ENCODE results near the gene GMDS.

GMDS gene

GRCh38 chr6:1586861-1587450, 658.4 kb downstream of the GMDS start:
- no peak for DNase-seq (ENCODE audit: low spot score)

- DNase-seq (ENCODE audit: low spot score), result no peak
These were observed 659.1 kb downstream of the GMDS start for GRCh38 chr6:1586256-1586655.

GRCh38 chr6:1585669-1586049, 659.7 kb downstream of the GMDS start:
- no peak for DNase-seq (ENCODE audit: low spot score)

GRCh38 chr6:1584996-1585668, 660.3 kb downstream of the GMDS start:
- DNase-seq (ENCODE audit: low spot score), result no peak

- DNase-seq (ENCODE audit: low spot score), result no peak
These were observed 661.3 kb downstream of the GMDS start for GRCh38 chr6:1584146-1584545.

GRCh38 chr6:1581120-1581991, 664.0 kb downstream of the GMDS start:
- DNase-seq (ENCODE audit: low spot score), result no peak

- no peak for DNase-seq (ENCODE audit: low spot score)
These were observed 664.8 kb downstream of the GMDS start for GRCh38 chr6:1580585-1580984.

GRCh38 chr6:1580109-1580508, 665.3 kb downstream of the GMDS start:
- DNase-seq (ENCODE audit: low spot score), result no peak

- DNase-seq (ENCODE audit: low spot score), result no peak
These were observed 666.3 kb downstream of the GMDS start for GRCh38 chr6:1579096-1579495.

GRCh38 chr6:1577896-1578745, 667.3 kb downstream of the GMDS start:
- DNase-seq (ENCODE audit: low spot score), result no peak

- DNase-seq (ENCODE audit: low spot score), result no peak
These were observed 668.2 kb downstream of the GMDS start for GRCh38 chr6:1577146-1577680.

- no peak for DNase-seq (ENCODE audit: low spot score)
These were observed 668.7 kb downstream of the GMDS start for GRCh38 chr6:1576711-1577110.

- no peak for DNase-seq (ENCODE audit: low spot score)
These were observed 669.2 kb downstream of the GMDS start for GRCh38 chr6:1576166-1576565.

GRCh38 chr6:1575210-1576041, 670.0 kb downstream of the GMDS start:
- no peak for DNase-seq (ENCODE audit: low spot score)

GRCh38 chr6:1574890-1575209, 670.6 kb downstream of the GMDS start:
- no peak for DNase-seq (ENCODE audit: low spot score)

GRCh38 chr6:1574083-1574761, 671.2 kb downstream of the GMDS start:
- no peak for DNase-seq (ENCODE audit: low spot score)
